B cell (primary cell): ENCODE data around the gene UBE2Q2. TPM values are rescaled to one million over a fixed set of nuclear protein-coding genes. Genes with fewer than 3 reads are reported as not detected.

Source experiments
- ATAC-seq: fragments of 200-7000 bp; cut with Tn5 transposase; one replicate; pipeline ENCODE4 v1.10.0; 2021; ENCODE audit warnings: low read depth, mild to moderate bottlenecking, moderate number of reproducible peaks, moderate library complexity
- CTCF ChIA-PET: fragments of 350-600 bp; sonication (Branson Sonifier 250); formaldehyde crosslinking; loops from one replicate; lab custom pipeline; 2021; ENCODE audit warnings: antibody characterized with exemption, inconsistent platforms; lab: Charles Lee
- POLR2A ChIA-PET: fragments of 350-600 bp; sonication (Branson Sonifier 250); formaldehyde crosslinking; loops from one replicate; lab custom pipeline; 2021; ENCODE audit warnings: antibody characterized with exemption; lab: Charles Lee
- DNase-seq: peaks from one replicate; pipeline ENCODE4 v3.0.0; 2013
- H2AFZ ChIP-seq: 2 replicates; pipeline ENCODE4 v1.6.1; 2012; ENCODE audit warnings: mild to moderate bottlenecking, low read depth, low read length; ENCODE audit not compliant: insufficient read depth, poor library complexity, severe bottlenecking
- H3K27ac ChIP-seq, 2 donors: 1 replicate in 1 of 2; 2 replicates in 1 of 2; pipeline ENCODE4 v1.5.1; 2012 to 2013; ENCODE audit warnings: low read length in 2 of 2, mild to moderate bottlenecking in 2 of 2, moderate library complexity in 1 of 2
- H3K27me3 ChIP-seq, 4 experiments: fragments of 200-600 bp in 1 of 4; sonication (generic) in 1 of 4; replicated peaks in 1 of 4; 1 replicate in 2 of 4; 2 replicates in 2 of 4; pipeline versions ENCODE4 v1.6.1 to v1.7.0; 2013 to 2016; ENCODE audit warnings: low read length in 3 of 4, mild to moderate bottlenecking in 2 of 4, mixed read lengths in 1 of 4, moderate library complexity in 1 of 4; ENCODE audit not compliant: insufficient read depth in 4 of 4, control insufficient read depth in 3 of 4; ENCODE audit errors: control extremely low read depth in 1 of 4
- H3K36me3 ChIP-seq, 2 experiments: replicated peaks in 1 of 2; 1 replicate in 1 of 2; 2 replicates in 1 of 2; pipeline versions ENCODE4 v1.6.1 to v1.7.1; 2013; ENCODE audit warnings: low read length in 1 of 2; ENCODE audit not compliant: insufficient read depth in 2 of 2, control insufficient read depth in 1 of 2; ENCODE audit errors: control extremely low read depth in 1 of 2, extremely low read depth in 1 of 2
- H3K4me1 ChIP-seq, 2 donors: fragments of 200-600 bp in 1 of 2; sonication (generic) in 1 of 2; 1 replicate in 1 of 2; 2 replicates in 1 of 2; pipeline versions ENCODE4 v1.5.1 to v1.6.1; 2013 to 2017; ENCODE audit warnings: low read length in 2 of 2; ENCODE audit not compliant: control insufficient read depth in 2 of 2, insufficient read depth in 2 of 2
- H3K4me2 ChIP-seq: replicated peaks from 2 replicates; pipeline ENCODE3; 2012; ENCODE audit warnings: mild to moderate bottlenecking, low read depth, low read length; ENCODE audit not compliant: poor library complexity, severe bottlenecking
- H3K4me3 ChIP-seq, 5 experiments: fragments of 200-600 bp in 1 of 5; sonication (generic) in 1 of 5; 1 replicate in 3 of 5; 2 replicates in 2 of 5; pipeline versions ENCODE4 v1.5.1 to v1.7.0; 2011 to 2016; ENCODE audit warnings: low read length in 4 of 5, mild to moderate bottlenecking in 4 of 5, low read depth in 2 of 5, control low read depth in 1 of 5, moderate library complexity in 1 of 5; ENCODE audit not compliant: insufficient read depth in 1 of 5; ENCODE audit errors: control extremely low read depth in 1 of 5, extremely low read depth in 1 of 5
- H3K79me2 ChIP-seq: fragments of 200-600 bp; sonication (generic); one replicate; pipeline ENCODE4 v1.6.0; 2016; ENCODE audit warnings: low read length; ENCODE audit not compliant: control insufficient read depth, insufficient read depth
- H3K9ac ChIP-seq: fragments of 200-600 bp; sonication (generic); 2 replicates; pipeline ENCODE4 v1.6.1; 2017; ENCODE audit warnings: mild to moderate bottlenecking, low read length, moderate library complexity
- H3K9me3 ChIP-seq, 3 donors: one replicate each; pipeline versions ENCODE4 v1.6.1 to v1.7.1; 2013; ENCODE audit warnings: low read length in 2 of 3; ENCODE audit not compliant: control insufficient read depth in 2 of 3, insufficient read depth in 1 of 3; ENCODE audit errors: control extremely low read depth in 1 of 3
- H4K20me1 ChIP-seq: 2 replicates; pipeline ENCODE4 v1.6.0; 2012; ENCODE audit warnings: mild to moderate bottlenecking, low read length; ENCODE audit not compliant: insufficient read depth, control insufficient read depth, poor library complexity, severe bottlenecking
- H3K27ac Mint-ChIP-seq: one replicate; pipeline ENCODE4 v1.8.0; 2021; ENCODE audit warnings: mixed read lengths
- H3K27me3 Mint-ChIP-seq: one replicate; pipeline ENCODE4 v1.8.0; 2021; ENCODE audit warnings: mixed read lengths
- H3K4me1 Mint-ChIP-seq: one replicate; pipeline ENCODE4 v1.8.0; 2021; ENCODE audit warnings: mixed read lengths
- H3K4me3 Mint-ChIP-seq: one replicate; pipeline ENCODE4 v1.8.0; 2021; ENCODE audit warnings: mixed read lengths
- H3K9me3 Mint-ChIP-seq: one replicate; pipeline ENCODE4 v1.8.0; 2022; ENCODE audit warnings: mixed read lengths; ENCODE audit not compliant: insufficient read depth
- CTCF ChIP-seq: fragments of 200-600 bp; IDR thresholded peaks from one replicate; pipeline ENCODE4 v1.8.0; 2022; ENCODE audit warnings: antibody characterized with exemption, mild to moderate bottlenecking
- EZH2 ChIP-seq: IDR thresholded peaks from 2 replicates; pipeline ENCODE4 v1.6.1; 2012; ENCODE audit warnings: borderline replicate concordance, low read depth, mild to moderate bottlenecking, moderate library complexity, low read length; ENCODE audit not compliant: insufficient read depth, poor library complexity, severe bottlenecking
- WGBS: methylation state at CpG from one replicate; pipeline ENCODE4 v1.1.5; 2013; ENCODE audit warnings: missing lambda C conversion rate; ENCODE audit not compliant: insufficient coverage; 5-methylcytosine and 5-hydroxymethylcytosine counted together
- intact Hi-C: fragments of 100-400 bp; cut with micrococcal nuclease; formaldehyde crosslinking; loops from one replicate; pipeline ENCODE4 v1.10.0; 2022
- polyA plus RNA-seq: library from polyadenylated mRNA; depleted of rRNA; stranded (reverse); fragments of >200 nt; gene quantifications from 2 replicates; pipeline ENCODE4 v1.2.3, GENCODE V29; 2012
- total RNA-seq, 2 donors: library from RNA; stranded (reverse); fragments of 120-200 nt in 1 of 2; gene quantifications; 1 replicate in 1 of 2; 2 replicates in 1 of 2; pipeline versions ENCODE4 v1.2.3 to v1.2.4, GENCODE V29; 2013 to 2022

UBE2Q2 gene
- total and polyA plus RNA-seq, 2 donors (not counting 1 experiment from before 2014, with no cell fraction given): 11.4 to 33.6 TPM

GRCh38 chr15:75814794-75815193 lies 28.5 kb upstream of the UBE2Q2 start:
- TF ChIP-seq EZH2 (no peak), CTCF (no peak)
- H3K4me2 ChIP-seq: no peak overlapping the region
- no peak for DNase-seq
- Mint-ChIP-seq H3K4me1 (peaks cover 3% of the 10 kb centered on the region), H3K9me3 (no peaks in the 10 kb centered on the region), H3K4me3 (no peak overlapping the region), H3K27me3 (peaks cover 3% of the 10 kb centered on the region), H3K27ac (no peak overlapping the region)
- CTCF ChIA-PET: interaction anchor here (1.4 to 1.6 kb wide), 2 partner anchors 12 to 325 kb away, joined by 4 to 5 read pairs; no protein-coding TSS in a partner anchor
- H3K4me3 ChIP-seq: no peak overlapping the region
- H2AFZ ChIP-seq: no peak overlapping the region
- H3K79me2 ChIP-seq: no peaks in the 10 kb centered on the region
- H3K9me3 ChIP-seq: no peaks in the 10 kb centered on the region
- H3K27ac ChIP-seq: no peak overlapping the region
- intact Hi-C loops: no loop called here
- no peaks in the 10 kb centered on the region for H3K4me1 ChIP-seq
- WGBS: 97% methylated on average over 4 of the region's 5 CpGs
- H4K20me1 ChIP-seq: no peaks in the 10 kb centered on the region
- no peaks in the 10 kb centered on the region for H3K36me3 ChIP-seq
- no peaks in the 10 kb centered on the region for H3K27me3 ChIP-seq
- POLR2A ChIA-PET: interaction anchor here (0.5 kb wide), 1 partner anchor 72 kb away, joined by 6 read pairs; no protein-coding TSS in a partner anchor
- ATAC-seq: no peak
- no peak overlapping the region for H3K9ac ChIP-seq

- no peak overlapping the region for H3K27ac ChIP-seq
These were observed 27.2 kb upstream of the UBE2Q2 start for GRCh38 chr15:75815811-75816719.

More at GRCh38 chr15:75815811-75816719, 27.2 kb upstream of the UBE2Q2 start:
- CTCF ChIA-PET: interaction anchor here (1.0 to 1.6 kb wide), 2 partner anchors 16 to 323 kb away, joined by 3 to 4 read pairs; no protein-coding TSS in a partner anchor
- Histone ChIP-seq H3K9ac (no peak overlapping the region), H3K4me2 (no peak overlapping the region), H4K20me1 (no peaks in the 10 kb centered on the region), H3K79me2 (no peaks in the 10 kb centered on the region), H3K4me1 (no peaks in the 10 kb centered on the region), H3K9me3 (no peaks in the 10 kb centered on the region), H3K27me3 (no peaks in the 10 kb centered on the region), H2AFZ (no peak overlapping the region), H3K36me3 (no peaks in the 10 kb centered on the region), H3K4me3 (no peak overlapping the region)
- POLR2A ChIA-PET: interaction anchor here (0.6 kb wide), 1 partner anchor 1141 kb away, joined by 5 read pairs; no protein-coding TSS in a partner anchor
- Mint-ChIP-seq H3K9me3 (no peaks in the 10 kb centered on the region), H3K27me3 (peaks cover 3% of the 10 kb centered on the region), H3K4me1 (peaks cover 3% of the 10 kb centered on the region), H3K27ac (no peak overlapping the region), H3K4me3 (no peak overlapping the region)
- WGBS: no CpG with 5 or more reads among the region's 3 CpGs
- ATAC-seq: no peak
- no peak for DNase-seq
- intact Hi-C loops: no loop called here
- TF ChIP-seq EZH2 (no peak), CTCF (no peak)
